Spleen (tissue), 7 donors: ENCODE measurements around the gene POLR2F.

Experiments used
- POLR2A ChIP-seq, 3 donors: fragments of 450-650 bp; IDR thresholded peaks; one replicate each; pipeline ENCODE4 v1.5.1; 2017; ENCODE audit warnings: antibody characterized with exemption in 3 of 3, mild to moderate bottlenecking in 1 of 3
- POLR2AphosphoS5 ChIP-seq, 3 donors: sonication (generic); formaldehyde crosslinking; IDR thresholded peaks; one replicate each; pipeline ENCODE4 v1.5.1; 2017; ENCODE audit warnings: antibody characterized with exemption in 3 of 3
- TF ChIP-seq, protein P1 (sequence below), 11 experiments: fragments of 200-600 bp in 7 of 11; fragments of 450-650 bp in 4 of 11; sonication (generic) in 4 of 11; IDR thresholded peaks in 8 of 11; conservative IDR thresholded peaks in 3 of 11; 1 replicate in 7 of 11; 2 replicates in 4 of 11; pipeline versions ENCODE4 v1.4.0 to v1.8.0; 2016 to 2021; ENCODE audit warnings: antibody characterized with exemption in 11 of 11, inconsistent platforms in 4 of 11, mild to moderate bottlenecking in 1 of 11
- donor health status: DM: no; HTN: no; CAD: no; lungs with moderate emphysema.
- donor health status: DM: no; HTN: no; CAD: no.
- donor health status: DM: no; HTN: no; CAD: no.

DNA sequence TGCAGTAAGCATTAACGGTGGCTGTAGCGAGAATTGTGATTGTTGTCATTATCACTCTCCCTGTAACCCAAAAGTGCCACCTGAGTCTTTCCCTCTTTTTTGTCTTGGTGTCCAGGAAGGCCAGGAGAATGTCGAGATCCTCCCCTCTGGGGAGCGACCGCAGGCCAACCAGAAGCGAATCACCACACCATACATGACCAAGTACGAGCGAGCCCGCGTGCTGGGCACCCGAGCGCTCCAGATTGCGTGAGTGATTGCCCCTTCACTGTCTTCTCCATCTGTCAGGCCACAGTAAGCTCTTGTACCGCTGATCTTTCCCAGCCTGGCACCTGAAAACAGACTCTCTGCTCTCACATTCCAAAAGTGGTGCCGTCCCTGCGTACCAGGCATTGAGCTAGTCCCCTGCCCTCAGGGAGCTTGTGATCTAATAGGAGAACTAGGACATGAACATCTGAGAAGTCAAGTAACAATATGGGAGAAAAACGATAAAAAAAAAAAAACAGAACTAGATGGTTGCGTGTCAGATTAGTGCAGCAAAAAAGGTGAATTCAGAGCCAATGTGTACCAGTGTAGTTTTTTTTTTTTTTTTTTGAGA, 5.8 kb downstream of the POLR2F start:
- TF ChIP-seq, protein P1, sequence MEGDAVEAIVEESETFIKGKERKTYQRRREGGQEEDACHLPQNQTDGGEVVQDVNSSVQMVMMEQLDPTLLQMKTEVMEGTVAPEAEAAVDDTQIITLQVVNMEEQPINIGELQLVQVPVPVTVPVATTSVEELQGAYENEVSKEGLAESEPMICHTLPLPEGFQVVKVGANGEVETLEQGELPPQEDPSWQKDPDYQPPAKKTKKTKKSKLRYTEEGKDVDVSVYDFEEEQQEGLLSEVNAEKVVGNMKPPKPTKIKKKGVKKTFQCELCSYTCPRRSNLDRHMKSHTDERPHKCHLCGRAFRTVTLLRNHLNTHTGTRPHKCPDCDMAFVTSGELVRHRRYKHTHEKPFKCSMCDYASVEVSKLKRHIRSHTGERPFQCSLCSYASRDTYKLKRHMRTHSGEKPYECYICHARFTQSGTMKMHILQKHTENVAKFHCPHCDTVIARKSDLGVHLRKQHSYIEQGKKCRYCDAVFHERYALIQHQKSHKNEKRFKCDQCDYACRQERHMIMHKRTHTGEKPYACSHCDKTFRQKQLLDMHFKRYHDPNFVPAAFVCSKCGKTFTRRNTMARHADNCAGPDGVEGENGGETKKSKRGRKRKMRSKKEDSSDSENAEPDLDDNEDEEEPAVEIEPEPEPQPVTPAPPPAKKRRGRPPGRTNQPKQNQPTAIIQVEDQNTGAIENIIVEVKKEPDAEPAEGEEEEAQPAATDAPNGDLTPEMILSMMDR (IDR thresholded peaks at IDR 0.05 in 8 of 11, conservative IDR thresholded peaks at IDR 0.05 in 3 of 11) = no peak
- TF ChIP-seq POLR2A (IDR thresholded peaks at IDR 0.05) (no peak), POLR2AphosphoS5 (IDR thresholded peaks at IDR 0.05) (no peak)
